Hematopoietic multipotent progenitor cell treated with erythropoietin and hydrocortisone succinate and interleukin-3 and kit ligand, for 4 days (in vitro differentiated cells): Measurements from ENCODE around the gene EYA3.
A peak's percentile ranks its signal among the peaks of the same experiment; 100 is the strongest.

ENCODE experiments used
- DNase-seq: peaks from one replicate; pipeline ENCODE4 v3.0.0-alpha.2; 2015

EYA3 gene

GRCh38 chr1:28088168-28088961 is at the start of gene EYA3:
TSS of gene EYA3 (minus strand) at chr1:28088610. CDS start at chr1:28058026, 30,584 bp downstream.
- DNase-seq = peak; percentile 99

- DNase-seq = no peak
Observed at GRCh38 chr1:28136922-28137613, 48.7 kb upstream of the EYA3 start.

- no peak for DNase-seq
Observed at GRCh38 chr1:28136169-28136921, 47.9 kb upstream of the EYA3 start.

- peak; percentile 70 for DNase-seq
Observed at GRCh38 chr1:28135371-28136168, 47.2 kb upstream of the EYA3 start.

- DNase-seq = no peak
Observed at GRCh38 chr1:28134651-28135207, 46.3 kb upstream of the EYA3 start.

GRCh38 chr1:28132171-28133167 is 44.1 kb upstream of the EYA3 start:
- peak; percentile 79 for DNase-seq

GRCh38 chr1:28130901-28131300 is 42.5 kb upstream of the EYA3 start:
- DNase-seq = no peak

- DNase-seq = no peak
Observed at GRCh38 chr1:28129150-28129549, 40.7 kb upstream of the EYA3 start.

- DNase-seq = peak; percentile 73
Observed at GRCh38 chr1:28127617-28128257, 39.3 kb upstream of the EYA3 start.

GRCh38 chr1:28126783-28127490 is 38.5 kb upstream of the EYA3 start:
- peak; percentile 64 for DNase-seq

GRCh38 chr1:28126212-28126611 is 37.8 kb upstream of the EYA3 start:
- no peak for DNase-seq

GRCh38 chr1:28123461-28123961 is 35.1 kb upstream of the EYA3 start:
- DNase-seq = no peak

- DNase-seq = no peak
Observed at GRCh38 chr1:28122183-28122582, 33.8 kb upstream of the EYA3 start.

GRCh38 chr1:28119556-28119955 is 31.1 kb upstream of the EYA3 start:
- DNase-seq = no peak

GRCh38 chr1:28118640-28119307 is 30.4 kb upstream of the EYA3 start:
- DNase-seq = no peak

- DNase-seq = peak; percentile 92
Observed at GRCh38 chr1:28115267-28115666, 26.9 kb upstream of the EYA3 start.

- no peak for DNase-seq
Observed at GRCh38 chr1:28114844-28115243, 26.4 kb upstream of the EYA3 start.

GRCh38 chr1:28113242-28113572 is 24.8 kb upstream of the EYA3 start:
- no peak for DNase-seq
